SK-N-MC (cell line): Measurements from ENCODE around the gene SHROOM3.

Experiments
- DNase-seq: peaks from one replicate; pipeline ENCODE4 v3.0.0-alpha.2; 2011; ENCODE audit warnings: low read depth, low spot score
- H3K27ac ChIP-seq: fragments of 200-600 bp; sonication (generic); 2 replicates; pipeline ENCODE4 v1.5.1; 2016; ENCODE audit warnings: mixed run types
- H3K36me3 ChIP-seq: fragments of 200-600 bp; sonication (generic); 2 replicates; pipeline ENCODE4 v1.6.1; 2017; ENCODE audit warnings: antibody characterized with exemption, low read length, mixed read lengths; ENCODE audit not compliant: insufficient read depth
- H3K4me3 ChIP-seq: fragments of 200-600 bp; sonication (generic); 2 replicates; pipeline ENCODE4 v1.5.1; 2016
- H3K9ac ChIP-seq: fragments of 200-600 bp; sonication (generic); 2 replicates; pipeline ENCODE4 v1.8.0; 2017; ENCODE audit warnings: mixed run types, mixed read lengths; ENCODE audit not compliant: insufficient read length
- H3K9me3 ChIP-seq: fragments of 200-600 bp; sonication (generic); 2 replicates; pipeline ENCODE4 v1.6.1; 2017; ENCODE audit warnings: low read depth, mild to moderate bottlenecking, antibody characterized with exemption, low read length, moderate library complexity, mixed read lengths
- EZH2 ChIP-seq: fragments of 200-600 bp; sonication (generic); IDR thresholded peaks from one replicate; pipeline ENCODE4 v1.6.1; 2017; ENCODE audit warnings: antibody characterized with exemption
- FOXP2 ChIP-seq: optimal IDR thresholded peaks from 2 replicates; pipeline ENCODE3; 2011; ENCODE audit warnings: mild to moderate bottlenecking, moderate library complexity; ENCODE audit not compliant: insufficient read depth; ENCODE audit errors: extremely low read length, control extremely low read depth
- POLR2AphosphoS5 ChIP-seq: IDR thresholded peaks from 2 replicates; pipeline ENCODE4 v1.6.1; 2012; ENCODE audit warnings: mild to moderate bottlenecking, low read depth, low read length, borderline replicate concordance

SHROOM3 gene

GRCh38 chr4:76651616-76652015 lies 216.6 kb downstream of the SHROOM3 start:
- TF ChIP-seq POLR2AphosphoS5 = no peak
- TF ChIP-seq FOXP2 = no peak
- no peak for TF ChIP-seq EZH2
- no peak overlapping the region for H3K9ac ChIP-seq
- DNase-seq = no peak

GRCh38 chr4:76652389-76652788 lies 217.4 kb downstream of the SHROOM3 start:
- no peak overlapping the region for H3K27ac ChIP-seq
- H3K36me3 ChIP-seq = no peaks in the 10 kb centered on the region
- H3K9ac ChIP-seq = no peak overlapping the region
- no peaks in the 10 kb centered on the region for H3K9me3 ChIP-seq
- no peak for DNase-seq
- TF ChIP-seq EZH2 = no peak
- no peak for TF ChIP-seq FOXP2
- TF ChIP-seq POLR2AphosphoS5 = no peak
- H3K4me3 ChIP-seq = no peak overlapping the region

More at GRCh38 chr4:76651616-76652015, 216.6 kb downstream of the SHROOM3 start:
- Histone ChIP-seq H3K36me3 (no peaks in the 10 kb centered on the region), H3K4me3 (no peak overlapping the region), H3K9me3 (no peaks in the 10 kb centered on the region), H3K27ac (no peak overlapping the region)

- Histone ChIP-seq H3K36me3 (no peaks in the 10 kb centered on the region), H3K9me3 (no peaks in the 10 kb centered on the region), H3K4me3 (no peak overlapping the region), H3K9ac (no peak overlapping the region), H3K27ac (no peak overlapping the region)
- no peak for DNase-seq
- TF ChIP-seq FOXP2 (no peak), POLR2AphosphoS5 (no peak), EZH2 (no peak)
Observed at GRCh38 chr4:76654084-76654483, 219.1 kb downstream of the SHROOM3 start.

- TF ChIP-seq EZH2 (no peak), POLR2AphosphoS5 (no peak), FOXP2 (no peak)
- no peak for DNase-seq
- Histone ChIP-seq H3K4me3 (no peak overlapping the region), H3K36me3 (no peaks in the 10 kb centered on the region), H3K9me3 (no peaks in the 10 kb centered on the region), H3K27ac (no peak overlapping the region), H3K9ac (no peak overlapping the region)
Observed at GRCh38 chr4:76654791-76655190, 219.8 kb downstream of the SHROOM3 start.

- TF ChIP-seq POLR2AphosphoS5 = no peak
- no peak for TF ChIP-seq EZH2
- no peak for TF ChIP-seq FOXP2
- Histone ChIP-seq H3K27ac (no peak overlapping the region), H3K4me3 (no peak overlapping the region), H3K9me3 (no peaks in the 10 kb centered on the region), H3K36me3 (no peaks in the 10 kb centered on the region), H3K9ac (no peak overlapping the region)
- no peak for DNase-seq
Observed at GRCh38 chr4:76655566-76656479, 220.8 kb downstream of the SHROOM3 start.

- Histone ChIP-seq H3K27ac (no peak overlapping the region), H3K9ac (no peak overlapping the region), H3K9me3 (no peaks in the 10 kb centered on the region), H3K4me3 (no peak overlapping the region), H3K36me3 (no peaks in the 10 kb centered on the region)
- no peak for TF ChIP-seq FOXP2
- TF ChIP-seq EZH2 = no peak
- TF ChIP-seq POLR2AphosphoS5 = no peak
- no peak for DNase-seq
Observed at GRCh38 chr4:76657443-76657842, 222.4 kb downstream of the SHROOM3 start.

GRCh38 chr4:76658231-76659102 lies 223.4 kb downstream of the SHROOM3 start:
- Histone ChIP-seq H3K27ac (no peak overlapping the region), H3K4me3 (no peak overlapping the region), H3K9ac (no peak overlapping the region), H3K36me3 (no peaks in the 10 kb centered on the region), H3K9me3 (no peaks in the 10 kb centered on the region)
- DNase-seq = no peak
- TF ChIP-seq EZH2 (no peak), POLR2AphosphoS5 (no peak), FOXP2 (no peak)

- H3K9ac ChIP-seq = no peak overlapping the region
- no peaks in the 10 kb centered on the region for H3K9me3 ChIP-seq
- H3K4me3 ChIP-seq = no peak overlapping the region
- DNase-seq = no peak
- no peak overlapping the region for H3K27ac ChIP-seq
- TF ChIP-seq POLR2AphosphoS5 = no peak
- H3K36me3 ChIP-seq = no peaks in the 10 kb centered on the region
Observed at GRCh38 chr4:76659103-76659490, 224.1 kb downstream of the SHROOM3 start.
